ENCODE measurements around the gene PHLDB2. TPM values are rescaled to one million over a fixed set of nuclear protein-coding genes. Genes with fewer than 3 reads are reported as not detected.

The PHLDB2 gene
- total RNA-seq, 1 donor from 2014 or later = 43.5 TPM

- Mint-ChIP-seq H3K36me3 (no peaks in the 10 kb centered on the region), H3K27me3 (no peaks in the 10 kb centered on the region), H3K4me1 (ENCODE audit: unreplicated experiment) (no peaks in the 10 kb centered on the region), H3K9me3 (peaks cover 3% of the 10 kb centered on the region), H3K27ac (no peak overlapping the region), H3K4me3 (no peak overlapping the region)
- no peak for TF ChIP-seq CTCF (conservative IDR thresholded peaks at IDR 0.05)
- no peak for DNase-seq (ENCODE audit: extremely low spot score, unreplicated experiment)
Observed at GRCh38 chr3:111823341-111823855, 35.7 kb upstream of the PHLDB2 start.

DNA sequence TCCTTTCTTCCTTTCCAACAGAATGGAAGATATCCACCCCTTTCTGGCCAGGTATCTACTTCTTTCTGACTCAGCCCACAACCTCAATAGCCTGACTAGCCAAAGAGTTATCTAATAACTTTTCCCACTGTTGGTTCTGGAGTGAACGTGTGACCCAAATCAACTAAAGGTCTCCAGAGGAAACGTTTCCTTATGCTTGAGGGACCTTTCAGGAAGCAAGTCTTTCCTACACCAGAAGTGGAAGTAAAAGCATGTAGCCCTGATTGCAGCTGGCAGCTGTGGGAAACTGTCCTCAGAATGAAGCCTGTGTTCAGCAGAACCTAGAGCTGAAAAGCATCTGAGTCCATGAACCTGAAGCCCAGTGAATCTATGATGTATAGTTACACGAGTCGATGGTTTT is 34.7 kb upstream of the PHLDB2 start:
- no peak for TF ChIP-seq CTCF (conservative IDR thresholded peaks at IDR 0.05)
- DNase-seq (ENCODE audit: extremely low spot score, unreplicated experiment) = no peak
- no peak overlapping the region for H3K27ac Mint-ChIP-seq
- H3K9me3 Mint-ChIP-seq = no peaks in the 10 kb centered on the region
- H3K27me3 Mint-ChIP-seq = no peaks in the 10 kb centered on the region
- H3K36me3 Mint-ChIP-seq = no peaks in the 10 kb centered on the region
- peaks cover 5% of the 10 kb centered on the region for H3K4me1 Mint-ChIP-seq (ENCODE audit: unreplicated experiment)
- no peak overlapping the region for H3K4me3 Mint-ChIP-seq

DNA sequence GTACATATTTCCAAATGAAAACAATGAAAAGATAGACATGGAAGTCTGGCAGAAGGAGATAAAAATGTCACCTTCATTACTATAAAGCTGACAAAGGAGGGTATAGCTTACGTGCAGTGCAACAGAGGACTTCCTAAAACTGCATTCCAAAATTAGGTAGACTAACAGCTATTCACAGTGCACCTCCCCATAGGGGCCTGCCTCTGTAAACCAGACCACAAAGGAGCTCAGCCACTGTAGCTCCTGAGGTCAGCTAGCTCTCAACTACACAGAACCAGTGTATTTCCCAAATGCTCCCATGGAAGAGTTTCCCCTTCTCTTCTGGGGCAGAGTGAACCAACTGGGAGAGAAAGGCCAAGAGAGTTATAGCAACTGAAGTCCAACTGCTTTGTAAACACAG is 31.2 kb upstream of the PHLDB2 start:
- no peaks in the 10 kb centered on the region for H3K27me3 Mint-ChIP-seq
- no peak for DNase-seq (ENCODE audit: extremely low spot score, unreplicated experiment)
- no peak overlapping the region for H3K27ac Mint-ChIP-seq
- peaks cover 5% of the 10 kb centered on the region for H3K4me1 Mint-ChIP-seq (ENCODE audit: unreplicated experiment)
- no peaks in the 10 kb centered on the region for H3K9me3 Mint-ChIP-seq
- no peaks in the 10 kb centered on the region for H3K36me3 Mint-ChIP-seq
- no peak overlapping the region for H3K4me3 Mint-ChIP-seq
- TF ChIP-seq CTCF (conservative IDR thresholded peaks at IDR 0.05) = no peak

- Mint-ChIP-seq H3K27me3 (no peaks in the 10 kb centered on the region), H3K27ac (no peak overlapping the region), H3K4me1 (ENCODE audit: unreplicated experiment) (peaks cover 5% of the 10 kb centered on the region), H3K9me3 (no peaks in the 10 kb centered on the region), H3K4me3 (no peak overlapping the region), H3K36me3 (no peaks in the 10 kb centered on the region)
- TF ChIP-seq CTCF (conservative IDR thresholded peaks at IDR 0.05) = no peak
- DNase-seq (ENCODE audit: extremely low spot score, unreplicated experiment) = no peak
Observed at GRCh38 chr3:111828530-111828929, 30.5 kb upstream of the PHLDB2 start.

DNA sequence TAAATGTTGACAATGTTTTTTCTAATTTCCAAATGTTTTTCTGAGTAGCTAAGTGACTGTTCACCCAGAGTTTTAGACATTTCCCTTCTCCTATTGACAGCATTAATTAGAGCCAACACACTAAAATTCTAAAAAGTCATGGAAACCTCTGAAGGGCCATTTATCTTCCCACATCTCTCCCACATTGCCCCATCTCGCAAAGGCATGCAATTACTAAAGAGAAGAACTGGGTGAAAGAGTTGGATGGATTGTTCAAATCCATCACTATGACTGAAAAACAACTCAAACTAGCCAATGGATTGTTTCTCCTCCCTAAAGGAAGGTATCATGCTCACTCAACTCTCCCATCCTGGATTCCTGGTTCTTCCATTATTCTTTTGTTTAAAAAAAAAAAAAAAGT is 30.0 kb upstream of the PHLDB2 start:
- Mint-ChIP-seq H3K4me1 (ENCODE audit: unreplicated experiment) (peaks cover 5% of the 10 kb centered on the region), H3K27ac (no peak overlapping the region), H3K27me3 (no peaks in the 10 kb centered on the region), H3K36me3 (no peaks in the 10 kb centered on the region), H3K4me3 (no peak overlapping the region), H3K9me3 (no peaks in the 10 kb centered on the region)
- no peak for DNase-seq (ENCODE audit: extremely low spot score, unreplicated experiment)
- TF ChIP-seq CTCF (conservative IDR thresholded peaks at IDR 0.05) = no peak

GRCh38 chr3:111831840-111832239 is 27.2 kb upstream of the PHLDB2 start:
- H3K27ac Mint-ChIP-seq = no peak overlapping the region
- no peaks in the 10 kb centered on the region for H3K36me3 Mint-ChIP-seq
- no peaks in the 10 kb centered on the region for H3K27me3 Mint-ChIP-seq
- no peak overlapping the region for H3K4me3 Mint-ChIP-seq
- TF ChIP-seq CTCF (conservative IDR thresholded peaks at IDR 0.05) = no peak
- peaks cover 5% of the 10 kb centered on the region for H3K4me1 Mint-ChIP-seq (ENCODE audit: unreplicated experiment)
- no peak for DNase-seq (ENCODE audit: extremely low spot score, unreplicated experiment)
- no peaks in the 10 kb centered on the region for H3K9me3 Mint-ChIP-seq

Data from type B pancreatic cell (in vitro differentiated cells).